ENCODE results near the gene OSCP1. TPM values are rescaled to one million over a fixed set of nuclear protein-coding genes. Genes with fewer than 3 reads are reported as not detected.

Gene OSCP1
- total RNA-seq, 1 donor from 2014 or later = 6.2 TPM

DNA sequence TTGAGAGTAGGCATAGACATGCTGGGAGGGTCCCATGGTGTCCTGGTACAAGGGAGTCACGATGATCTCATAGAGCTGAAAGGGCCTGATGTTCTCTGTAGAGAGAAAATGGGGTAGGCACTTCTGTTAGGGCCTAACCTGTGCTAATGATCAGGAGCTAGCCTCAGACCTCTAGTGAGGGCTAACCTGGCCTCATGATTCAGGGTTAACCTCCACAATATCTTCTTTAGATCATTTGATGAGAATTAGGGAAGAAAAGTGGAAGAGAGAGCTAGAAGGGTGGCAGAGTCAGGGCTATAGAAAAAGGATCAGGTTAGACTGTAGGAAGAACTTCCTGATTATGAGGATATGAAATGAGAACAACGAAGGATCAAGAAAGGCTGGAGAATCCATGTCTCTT, 18.9 kb upstream of the OSCP1 start:
- H3K36me3 Mint-ChIP-seq (ENCODE audit: low read depth) = no peaks in the 10 kb centered on the region

DNA sequence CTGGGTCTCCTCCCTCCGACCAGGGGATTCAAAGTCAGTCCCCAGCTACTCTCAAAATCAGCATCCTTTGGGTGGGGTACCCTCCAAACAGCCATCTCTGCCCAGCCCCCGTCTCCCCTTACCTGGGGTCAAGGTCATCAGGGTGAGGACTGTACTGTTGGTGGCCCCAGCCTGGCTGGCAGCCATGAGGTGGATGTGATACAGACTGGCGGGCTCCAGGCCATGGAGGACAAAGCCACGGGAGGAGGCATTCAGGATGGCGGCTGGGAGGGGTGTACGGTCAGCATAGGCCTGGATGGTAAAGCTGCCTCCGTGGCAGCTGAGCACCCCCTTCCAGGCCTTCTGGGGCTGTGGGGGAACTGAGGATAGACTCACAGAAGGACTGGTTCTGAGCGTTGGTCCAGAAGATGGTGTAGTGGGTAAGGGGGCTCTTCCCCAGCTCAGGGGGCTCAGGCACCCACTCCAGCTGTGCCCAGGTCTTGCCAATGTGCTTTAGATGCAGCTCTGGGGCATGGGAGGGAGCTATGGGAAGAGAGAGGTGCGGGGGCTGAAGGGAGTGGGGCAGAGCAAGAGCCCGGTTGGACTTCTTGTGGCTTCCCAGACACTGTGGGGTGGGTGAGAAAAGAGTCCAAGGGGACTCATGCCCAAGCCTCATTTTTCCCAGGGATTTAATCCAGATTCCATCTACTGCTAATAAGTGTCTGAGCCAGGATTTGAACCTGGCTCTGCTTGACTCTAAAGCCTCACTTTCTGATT, 17.6 kb upstream of the OSCP1 start:
- Mint-ChIP-seq H3K4me1 (ENCODE audit: low read depth) (peaks cover 26% of the 10 kb centered on the region), H3K9me3 (ENCODE audit: low read depth) (no peaks in the 10 kb centered on the region), H3K27ac (ENCODE audit: unreplicated experiment) (no peak overlapping the region), H3K36me3 (ENCODE audit: low read depth) (peaks cover 1% of the 10 kb centered on the region), H3K4me3 (ENCODE audit: unreplicated experiment) (no peak overlapping the region), H3K27me3 (ENCODE audit: low read depth) (peaks cover 1% of the 10 kb centered on the region)
- no peak for TF ChIP-seq CTCF (IDR thresholded peaks at IDR 0.05)
- no peak for DNase-seq (ENCODE audit: low spot score)

More for the DNA sequence above, 18.9 kb upstream of the OSCP1 start:
- H3K27me3 Mint-ChIP-seq (ENCODE audit: low read depth) = peaks cover 1% of the 10 kb centered on the region
- DNase-seq (ENCODE audit: low spot score) = no peak
- no peak overlapping the region for H3K4me3 Mint-ChIP-seq (ENCODE audit: unreplicated experiment)
- no peak overlapping the region for H3K27ac Mint-ChIP-seq (ENCODE audit: unreplicated experiment)
- TF ChIP-seq CTCF (IDR thresholded peaks at IDR 0.05) = no peak
- H3K4me1 Mint-ChIP-seq (ENCODE audit: low read depth) = peaks cover 17% of the 10 kb centered on the region
- no peaks in the 10 kb centered on the region for H3K9me3 Mint-ChIP-seq (ENCODE audit: low read depth)

DNA sequence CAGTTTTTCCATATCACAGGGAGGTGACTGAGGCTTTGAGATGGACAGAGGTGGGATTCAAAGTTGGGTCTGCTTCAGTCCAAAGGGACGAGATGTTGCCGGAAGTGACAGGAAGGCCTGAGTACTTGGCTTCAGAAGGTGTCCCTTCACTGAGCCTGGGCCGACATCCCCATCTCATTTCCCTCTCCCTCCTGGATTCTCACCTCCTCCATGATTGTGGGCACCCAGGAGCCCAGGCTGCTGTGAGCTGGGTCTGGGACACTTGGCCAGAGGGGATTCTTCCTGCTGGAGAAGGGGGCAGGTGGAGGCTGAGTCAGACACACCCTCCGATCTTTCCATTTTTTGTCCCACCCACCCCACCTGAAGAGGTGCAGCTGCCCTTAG, 16.8 kb upstream of the OSCP1 start:
- no peak for DNase-seq (ENCODE audit: low spot score)
- Mint-ChIP-seq H3K4me1 (ENCODE audit: low read depth) (peaks cover 30% of the 10 kb centered on the region), H3K36me3 (ENCODE audit: low read depth) (peaks cover 1% of the 10 kb centered on the region), H3K4me3 (ENCODE audit: unreplicated experiment) (no peak overlapping the region), H3K9me3 (ENCODE audit: low read depth) (no peaks in the 10 kb centered on the region), H3K27ac (ENCODE audit: unreplicated experiment) (no peak overlapping the region), H3K27me3 (ENCODE audit: low read depth) (no peaks in the 10 kb centered on the region)
- no peak for TF ChIP-seq CTCF (IDR thresholded peaks at IDR 0.05)

- Mint-ChIP-seq H3K4me1 (ENCODE audit: low read depth) (peaks cover 30% of the 10 kb centered on the region), H3K36me3 (ENCODE audit: low read depth) (peaks cover 1% of the 10 kb centered on the region), H3K4me3 (ENCODE audit: unreplicated experiment) (no peak overlapping the region), H3K27me3 (ENCODE audit: low read depth) (no peaks in the 10 kb centered on the region), H3K9me3 (ENCODE audit: low read depth) (no peaks in the 10 kb centered on the region), H3K27ac (ENCODE audit: unreplicated experiment) (no peak overlapping the region)
- DNase-seq (ENCODE audit: low spot score) = no peak
- TF ChIP-seq CTCF (IDR thresholded peaks at IDR 0.05) = no peak
Observed at GRCh38 chr1:36466370-36467026, 16.2 kb upstream of the OSCP1 start.

DNA sequence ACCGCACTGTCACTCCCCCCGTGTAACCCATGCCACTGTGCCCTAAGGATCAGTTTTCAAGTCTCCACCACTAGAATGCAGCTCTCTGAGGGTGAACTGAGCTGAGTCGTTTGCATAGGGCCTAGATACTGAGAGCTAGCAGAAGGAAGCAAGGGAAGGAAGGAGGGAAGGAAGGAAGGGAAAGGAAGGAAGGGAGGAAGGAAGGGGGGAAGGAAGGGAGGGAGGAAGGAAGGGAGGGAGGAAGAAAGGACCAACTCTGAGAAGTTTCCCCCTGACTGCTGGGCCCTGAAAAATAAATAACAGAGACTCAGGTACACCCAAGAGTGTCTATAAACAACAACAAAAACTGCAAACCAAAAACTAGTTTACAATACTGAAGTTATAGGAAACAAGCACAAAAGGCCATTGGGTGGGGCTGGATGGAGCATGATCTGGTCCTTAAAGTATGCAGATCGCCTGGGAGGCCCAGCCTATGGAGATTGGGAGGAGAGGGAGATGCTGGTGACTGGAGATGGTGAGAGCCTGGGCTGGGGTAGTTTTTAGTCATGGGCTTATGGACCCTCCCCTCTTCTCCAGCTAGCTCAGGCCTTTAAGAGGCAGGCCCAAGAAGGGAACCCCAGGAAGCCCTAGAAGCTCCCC, 15.6 kb upstream of the OSCP1 start:
- Mint-ChIP-seq H3K27me3 (ENCODE audit: low read depth) (no peaks in the 10 kb centered on the region), H3K36me3 (ENCODE audit: low read depth) (peaks cover 4% of the 10 kb centered on the region), H3K4me1 (ENCODE audit: low read depth) (peaks cover 30% of the 10 kb centered on the region), H3K4me3 (ENCODE audit: unreplicated experiment) (no peak overlapping the region), H3K9me3 (ENCODE audit: low read depth) (no peaks in the 10 kb centered on the region), H3K27ac (ENCODE audit: unreplicated experiment) (peak overlapping the region; percentile 99)
- no peak for DNase-seq (ENCODE audit: low spot score)
- no peak for TF ChIP-seq CTCF (IDR thresholded peaks at IDR 0.05)
